Liver (tissue), 3 donors: Measurements from ENCODE around the gene RAP1B.

Source experiments
- JUND ChIP-seq, 2 donors: IDR thresholded peaks; 2 replicates each; pipeline ENCODE4 v1.6.1; 2016; ENCODE audit warnings: antibody characterized with exemption in 2 of 2
- TF ChIP-seq, protein P1 (sequence below): fragments of 150-350 bp; IDR thresholded peaks from 2 replicates; pipeline ENCODE4 v1.5.1; 2017; ENCODE audit warnings: improper control_type of control experiment, low read depth, low read length; ENCODE audit not compliant: missing input control
- donor health status: healthy.
- donor health status: healthy.

DNA sequence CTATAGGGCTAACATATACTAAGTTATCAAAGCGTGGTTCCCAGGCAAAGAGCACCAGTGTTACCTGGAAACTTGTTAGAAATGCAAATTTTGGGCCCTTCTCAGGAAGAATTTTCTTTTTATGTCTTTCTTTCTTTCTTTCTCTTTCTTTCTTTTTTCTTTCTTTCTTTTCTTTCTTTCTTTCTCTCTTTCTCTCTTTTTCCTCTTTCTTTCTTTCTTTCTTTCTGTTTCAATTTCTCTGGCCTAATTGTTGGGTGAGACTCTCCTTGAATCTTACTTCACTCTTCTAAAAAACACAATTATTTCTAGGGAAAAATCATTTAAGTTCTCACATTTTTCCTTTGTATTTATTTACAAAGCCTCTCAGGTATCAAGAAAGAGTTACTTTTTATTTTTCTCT, 46.5 kb upstream of the RAP1B start:
- TF ChIP-seq, protein P1, sequence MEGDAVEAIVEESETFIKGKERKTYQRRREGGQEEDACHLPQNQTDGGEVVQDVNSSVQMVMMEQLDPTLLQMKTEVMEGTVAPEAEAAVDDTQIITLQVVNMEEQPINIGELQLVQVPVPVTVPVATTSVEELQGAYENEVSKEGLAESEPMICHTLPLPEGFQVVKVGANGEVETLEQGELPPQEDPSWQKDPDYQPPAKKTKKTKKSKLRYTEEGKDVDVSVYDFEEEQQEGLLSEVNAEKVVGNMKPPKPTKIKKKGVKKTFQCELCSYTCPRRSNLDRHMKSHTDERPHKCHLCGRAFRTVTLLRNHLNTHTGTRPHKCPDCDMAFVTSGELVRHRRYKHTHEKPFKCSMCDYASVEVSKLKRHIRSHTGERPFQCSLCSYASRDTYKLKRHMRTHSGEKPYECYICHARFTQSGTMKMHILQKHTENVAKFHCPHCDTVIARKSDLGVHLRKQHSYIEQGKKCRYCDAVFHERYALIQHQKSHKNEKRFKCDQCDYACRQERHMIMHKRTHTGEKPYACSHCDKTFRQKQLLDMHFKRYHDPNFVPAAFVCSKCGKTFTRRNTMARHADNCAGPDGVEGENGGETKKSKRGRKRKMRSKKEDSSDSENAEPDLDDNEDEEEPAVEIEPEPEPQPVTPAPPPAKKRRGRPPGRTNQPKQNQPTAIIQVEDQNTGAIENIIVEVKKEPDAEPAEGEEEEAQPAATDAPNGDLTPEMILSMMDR, result no peak
- TF ChIP-seq JUND (IDR thresholded peaks at IDR 0.05), result no peak
